ENCODE results near the gene PRR5. TPM values are rescaled to one million over a fixed set of nuclear protein-coding genes. Genes with fewer than 3 reads are reported as not detected.

The PRR5 gene
- polyA plus RNA-seq, 1 of the 3 experiments (the other 2 are of a cell fraction): 1.3 TPM

DNA sequence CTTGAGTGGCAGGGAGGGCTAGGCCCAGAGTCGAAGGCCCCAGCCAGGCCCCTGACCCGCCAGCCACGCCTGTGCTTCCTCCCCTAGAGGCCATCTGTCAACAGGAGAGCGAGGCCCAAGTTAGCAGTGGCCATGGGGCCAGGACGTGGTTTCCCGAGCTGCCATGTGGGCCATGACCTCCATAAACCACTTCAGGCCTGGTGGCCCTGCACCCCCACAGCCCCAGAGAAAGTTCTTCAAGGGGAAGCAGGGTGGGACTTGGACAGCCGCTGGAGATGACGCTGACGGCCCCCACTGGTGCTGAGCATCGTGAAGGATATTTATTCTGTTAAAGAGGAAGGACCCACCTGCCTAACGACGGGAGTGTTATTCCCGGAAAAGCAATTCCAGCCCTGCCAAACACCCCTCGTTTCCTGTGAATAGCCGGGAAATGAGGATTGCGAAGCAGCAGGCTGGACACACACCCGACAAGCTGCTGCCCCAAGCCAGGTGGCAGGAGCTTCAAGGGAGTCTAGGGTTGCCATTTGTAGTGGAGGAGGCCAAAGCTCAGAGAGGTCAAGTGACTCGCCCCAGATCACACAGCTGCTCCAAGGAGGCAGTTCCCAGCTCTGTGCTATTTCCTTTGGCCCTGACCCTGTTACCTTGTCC, 12.8 kb downstream of the PRR5 start:
- H4K20me1 ChIP-seq (ENCODE audit: insufficient read depth): no peaks in the 10 kb centered on the region
- no peaks in the 10 kb centered on the region for H3K9me2 ChIP-seq
- H3K9ac ChIP-seq: no peak overlapping the region
- no peaks in the 10 kb centered on the region for H3K79me2 ChIP-seq (ENCODE audit: insufficient read depth)
- H3K27me3 ChIP-seq (ENCODE audit: insufficient read depth): no peaks in the 10 kb centered on the region
- 61% methylated on average over 12 of the region's 18 CpGs for WGBS (ENCODE audit: low lambda C conversion rate)
- TF ChIP-seq EZH2phosphoT487 (IDR thresholded peaks at IDR 0.05; ENCODE audit: borderline replicate concordance, low read depth) (no peak), EP300 (IDR thresholded peaks at IDR 0.05; ENCODE audit: borderline replicate concordance in 1 of 2, low read depth in 1 of 2, low read length in 1 of 2) (no peak), POLR2AphosphoS5 (IDR thresholded peaks at IDR 0.05; ENCODE audit: low read depth, low read length) (no peak), RXRA (IDR thresholded peaks at IDR 0.05; ENCODE audit: borderline replicate concordance, low read depth) (no peak), MEF2A (IDR thresholded peaks at IDR 0.05; ENCODE audit: borderline replicate concordance, low read depth) (no peak), GABPA (IDR thresholded peaks at IDR 0.05; ENCODE audit: low read depth) (no peak), NFIC (IDR thresholded peaks at IDR 0.05; ENCODE audit: borderline replicate concordance) (no peak), SMC3 (IDR thresholded peaks at IDR 0.05; ENCODE audit: low read depth, low read length) (no peak)
- TF ChIP-seq, protein P1, sequence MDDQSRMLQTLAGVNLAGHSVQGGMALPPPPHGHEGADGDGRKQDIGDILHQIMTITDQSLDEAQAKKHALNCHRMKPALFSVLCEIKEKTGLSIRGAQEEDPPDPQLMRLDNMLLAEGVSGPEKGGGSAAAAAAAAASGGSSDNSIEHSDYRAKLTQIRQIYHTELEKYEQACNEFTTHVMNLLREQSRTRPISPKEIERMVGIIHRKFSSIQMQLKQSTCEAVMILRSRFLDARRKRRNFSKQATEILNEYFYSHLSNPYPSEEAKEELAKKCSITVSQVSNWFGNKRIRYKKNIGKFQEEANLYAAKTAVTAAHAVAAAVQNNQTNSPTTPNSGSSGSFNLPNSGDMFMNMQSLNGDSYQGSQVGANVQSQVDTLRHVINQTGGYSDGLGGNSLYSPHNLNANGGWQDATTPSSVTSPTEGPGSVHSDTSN (IDR thresholded peaks at IDR 0.05): no peak
- TF ChIP-seq, protein P2, sequence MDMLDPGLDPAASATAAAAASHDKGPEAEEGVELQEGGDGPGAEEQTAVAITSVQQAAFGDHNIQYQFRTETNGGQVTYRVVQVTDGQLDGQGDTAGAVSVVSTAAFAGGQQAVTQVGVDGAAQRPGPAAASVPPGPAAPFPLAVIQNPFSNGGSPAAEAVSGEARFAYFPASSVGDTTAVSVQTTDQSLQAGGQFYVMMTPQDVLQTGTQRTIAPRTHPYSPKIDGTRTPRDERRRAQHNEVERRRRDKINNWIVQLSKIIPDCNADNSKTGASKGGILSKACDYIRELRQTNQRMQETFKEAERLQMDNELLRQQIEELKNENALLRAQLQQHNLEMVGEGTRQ (IDR thresholded peaks at IDR 0.05; ENCODE audit: borderline replicate concordance, low read depth, low read length): no peak
- TF ChIP-seq, protein P3, sequence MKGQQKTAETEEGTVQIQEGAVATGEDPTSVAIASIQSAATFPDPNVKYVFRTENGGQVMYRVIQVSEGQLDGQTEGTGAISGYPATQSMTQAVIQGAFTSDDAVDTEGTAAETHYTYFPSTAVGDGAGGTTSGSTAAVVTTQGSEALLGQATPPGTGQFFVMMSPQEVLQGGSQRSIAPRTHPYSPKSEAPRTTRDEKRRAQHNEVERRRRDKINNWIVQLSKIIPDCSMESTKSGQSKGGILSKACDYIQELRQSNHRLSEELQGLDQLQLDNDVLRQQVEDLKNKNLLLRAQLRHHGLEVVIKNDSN (IDR thresholded peaks at IDR 0.05; ENCODE audit: borderline replicate concordance, low read depth): no peak
- TF ChIP-seq, protein P4, sequence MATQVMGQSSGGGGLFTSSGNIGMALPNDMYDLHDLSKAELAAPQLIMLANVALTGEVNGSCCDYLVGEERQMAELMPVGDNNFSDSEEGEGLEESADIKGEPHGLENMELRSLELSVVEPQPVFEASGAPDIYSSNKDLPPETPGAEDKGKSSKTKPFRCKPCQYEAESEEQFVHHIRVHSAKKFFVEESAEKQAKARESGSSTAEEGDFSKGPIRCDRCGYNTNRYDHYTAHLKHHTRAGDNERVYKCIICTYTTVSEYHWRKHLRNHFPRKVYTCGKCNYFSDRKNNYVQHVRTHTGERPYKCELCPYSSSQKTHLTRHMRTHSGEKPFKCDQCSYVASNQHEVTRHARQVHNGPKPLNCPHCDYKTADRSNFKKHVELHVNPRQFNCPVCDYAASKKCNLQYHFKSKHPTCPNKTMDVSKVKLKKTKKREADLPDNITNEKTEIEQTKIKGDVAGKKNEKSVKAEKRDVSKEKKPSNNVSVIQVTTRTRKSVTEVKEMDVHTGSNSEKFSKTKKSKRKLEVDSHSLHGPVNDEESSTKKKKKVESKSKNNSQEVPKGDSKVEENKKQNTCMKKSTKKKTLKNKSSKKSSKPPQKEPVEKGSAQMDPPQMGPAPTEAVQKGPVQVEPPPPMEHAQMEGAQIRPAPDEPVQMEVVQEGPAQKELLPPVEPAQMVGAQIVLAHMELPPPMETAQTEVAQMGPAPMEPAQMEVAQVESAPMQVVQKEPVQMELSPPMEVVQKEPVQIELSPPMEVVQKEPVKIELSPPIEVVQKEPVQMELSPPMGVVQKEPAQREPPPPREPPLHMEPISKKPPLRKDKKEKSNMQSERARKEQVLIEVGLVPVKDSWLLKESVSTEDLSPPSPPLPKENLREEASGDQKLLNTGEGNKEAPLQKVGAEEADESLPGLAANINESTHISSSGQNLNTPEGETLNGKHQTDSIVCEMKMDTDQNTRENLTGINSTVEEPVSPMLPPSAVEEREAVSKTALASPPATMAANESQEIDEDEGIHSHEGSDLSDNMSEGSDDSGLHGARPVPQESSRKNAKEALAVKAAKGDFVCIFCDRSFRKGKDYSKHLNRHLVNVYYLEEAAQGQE (IDR thresholded peaks at IDR 0.05; ENCODE audit: low read depth, low read length): no peak
- DNase-seq: no peak
- H3K9me3 ChIP-seq: no peaks in the 10 kb centered on the region
- CTCF ChIA-PET: interaction anchor here (1.5 to 41.0 kb wide), 2 partner anchors 17 to 18 kb away, joined by 4 to 642 read pairs; no protein-coding TSS in a partner anchor
- H2AFZ ChIP-seq (ENCODE audit: low read depth): no peak overlapping the region
- H3F3A ChIP-seq (replicated peaks; ENCODE audit: insufficient read depth): no peaks in the 10 kb centered on the region
- H3K4me1 ChIP-seq (ENCODE audit: control insufficient read depth in 1 of 2, insufficient read depth in 2 of 2, low read depth in 1 of 2, low read length in 1 of 2): peaks cover 0 to 9% of the 10 kb centered on the region in 2 experiments; a peak in 1 of 4 replicates
- H3K36me3 ChIP-seq (replicated peaks in 1 of 2; ENCODE audit: control insufficient read depth in 1 of 2, insufficient read depth in 2 of 2, low read length in 1 of 2): no peaks in the 10 kb centered on the region
- POLR2A ChIA-PET: no interaction called here
- H3K27ac ChIP-seq (ENCODE audit: low read depth in 2 of 2, low read length in 1 of 2): no peak overlapping the region
- no peak overlapping the region for H3K4me2 ChIP-seq
- no peak overlapping the region for H3K4me3 ChIP-seq (ENCODE audit: low read depth in 2 of 2, low read length in 1 of 2)
